K562 (cell line): ENCODE results near the gene ZMIZ1. TPM values are rescaled to one million over a fixed set of nuclear protein-coding genes. Genes with fewer than 3 reads are reported as not detected.

Experiments
- ATAC-seq: fragments of 200-7000 bp; cut with Tn5 transposase; 3 replicates; pipeline ENCODE4 v1.9.1; 2020; ENCODE audit warnings: moderate library complexity
- BruUV-seq: library from RNA; stranded (reverse); fragments of 400-500 nt; replicated peaks from 2 replicates; lab custom pipeline; 2021; lab: Mats Ljungman, UMichigan
- CTCF ChIA-PET: fragments of 300-600 bp; formaldehyde crosslinking; extraction: SDS; loops from one replicate; lab custom pipeline; 2021; ENCODE audit warnings: low intra/inter-chr PET ratio; lab: Yijun Ruan, JAX
- POLR2A ChIA-PET: fragments of 300-600, 350-650 bp; sonication (Branson Sonifier 250); formaldehyde crosslinking; extraction: SDS; loops from one replicate; lab custom pipeline; 2021; ENCODE audit warnings: antibody characterized with exemption, inconsistent platforms; lab: Yijun Ruan, JAX
- DNase-seq, 4 experiments: peaks; one replicate each; pipeline versions ENCODE4 v3.0.0 to v3.0.0-alpha.2; 2011 to 2018; ENCODE audit warnings: low spot score in 3 of 4, mixed read lengths in 3 of 4; ENCODE audit errors: extremely low read depth in 1 of 4
- FAIRE-seq: peaks from 2 replicates; lab custom pipeline; 2011; peaks lifted over from hg19 to GRCh38; lab: Jason Lieb, UNC
- H2AFZ ChIP-seq: 2 replicates; pipeline ENCODE4 v1.6.0; 2011; ENCODE audit warnings: low read depth, low read length, control low read depth, inconsistent platforms
- H3K27ac ChIP-seq: fragments of 200-600 bp; 3 replicates; pipeline ENCODE4 v1.8.0; 2011; ENCODE audit warnings: low read depth, mild to moderate bottlenecking, control low read depth, inconsistent platforms, low read length, moderate library complexity, mixed read lengths; ENCODE audit errors: extremely low read depth
- H3K27me3 ChIP-seq, 2 experiments: fragments of 300-600 bp in 1 of 2; 2 replicates in 1 of 2; 3 replicates in 1 of 2; pipeline versions ENCODE4 v1.6.0 to v1.8.0; 2011; ENCODE audit warnings: inconsistent platforms in 2 of 2, low read length in 2 of 2, mild to moderate bottlenecking in 1 of 2, mixed read lengths in 1 of 2, moderate library complexity in 1 of 2; ENCODE audit not compliant: control insufficient read depth in 2 of 2, insufficient read depth in 2 of 2
- H3K36me3 ChIP-seq: fragments of 300-600 bp; 3 replicates; pipeline ENCODE4 v1.8.0; 2011; ENCODE audit warnings: mild to moderate bottlenecking, low read length, inconsistent platforms; ENCODE audit not compliant: control insufficient read depth, insufficient read depth
- H3K4me1 ChIP-seq, 2 experiments: fragments of 200-600 bp in 1 of 2; replicated peaks in 1 of 2; 2 replicates in 1 of 2; 3 replicates in 1 of 2; pipeline versions ENCODE4 v1.5.1 to v1.8.0; 2011; ENCODE audit warnings: inconsistent platforms in 2 of 2, low read length in 2 of 2, mild to moderate bottlenecking in 1 of 2, mixed read lengths in 1 of 2, moderate library complexity in 1 of 2; ENCODE audit not compliant: control insufficient read depth in 2 of 2, insufficient read depth in 2 of 2
- H3K4me2 ChIP-seq: 2 replicates; pipeline ENCODE4 v1.6.1; 2011; ENCODE audit warnings: low read length, control low read depth, inconsistent platforms, mixed read lengths; ENCODE audit not compliant: insufficient read depth
- H3K4me3 ChIP-seq: fragments of 200-600 bp; sonication (generic), shearing (Covaris generic); 2 replicates; pipeline ENCODE4 v1.5.1; 2016; ENCODE audit warnings: control low read depth, inconsistent platforms
- H3K79me2 ChIP-seq: fragments of 200-600 bp; 3 replicates; pipeline ENCODE4 v1.8.0; 2011; ENCODE audit warnings: low read length, inconsistent platforms; ENCODE audit not compliant: control insufficient read depth, insufficient read depth
- H3K9ac ChIP-seq, 2 experiments: 2 replicates each; pipeline versions ENCODE4 v1.6.0 to v1.6.1; 2011; ENCODE audit warnings: low read depth in 2 of 2, low read length in 2 of 2, control low read depth in 1 of 2, inconsistent platforms in 1 of 2, mild to moderate bottlenecking in 1 of 2, mixed read lengths in 1 of 2; ENCODE audit not compliant: insufficient read depth in 1 of 2
- H3K9me1 ChIP-seq: one replicate; pipeline ENCODE4 v1.6.0; 2011; ENCODE audit warnings: inconsistent platforms, mild to moderate bottlenecking, low read length, moderate library complexity; ENCODE audit not compliant: control insufficient read depth, insufficient read depth
- H3K9me3 ChIP-seq: replicated peaks from 2 replicates; pipeline ENCODE4 v1.5.1; 2011; ENCODE audit warnings: low read depth, low read length, inconsistent platforms; ENCODE audit not compliant: control insufficient read depth, insufficient read depth
- H4K20me1 ChIP-seq: replicated peaks from 2 replicates; pipeline ENCODE4 v1.6.1; 2011; ENCODE audit warnings: low read length, inconsistent platforms, mixed read lengths; ENCODE audit not compliant: control insufficient read depth, insufficient read depth
- KAT8 ChIP-seq: fragments of 450-650 bp; IDR thresholded peaks from 2 replicates; pipeline ENCODE4 v1.6.1; 2016; ENCODE audit warnings: low read depth, mild to moderate bottlenecking
- POLR2G ChIP-seq: fragments of 200-400 bp; formaldehyde crosslinking; IDR thresholded peaks from 2 replicates; pipeline ENCODE4 v1.6.1; 2017; ENCODE audit warnings: low read depth, mild to moderate bottlenecking, antibody characterized with exemption, low read length, moderate library complexity
- RBFOX2 ChIP-seq: fragments of 200-400 bp; formaldehyde crosslinking; IDR thresholded peaks from 2 replicates; pipeline ENCODE4 v1.6.1; 2017; ENCODE audit warnings: low read depth, mild to moderate bottlenecking, low read length, moderate library complexity
- WGBS: fragments of 100-300 bp; shearing (Covaris generic); methylation state at CpG from one replicate; pipeline ENCODE4 v1.1.6; 2016; ENCODE audit warnings: low coverage, mixed read lengths; ENCODE audit not compliant: insufficient coverage; ENCODE audit errors: missing lambda C conversion rate; 5-methylcytosine and 5-hydroxymethylcytosine counted together
- in situ Hi-C: fragments of 300-500 bp; cut with MboI; formaldehyde crosslinking; loops from 4 replicates; pipeline ENCODE4 v1.15.0; 2018; ENCODE audit warnings: inconsistent platforms, mixed read lengths
- intact Hi-C: fragments of 100-400 bp; cut with micrococcal nuclease; formaldehyde crosslinking; loops from 2 replicates; pipeline ENCODE4 v1.14.2; 2022
- polyA plus RNA-seq, 8 experiments: library from polyadenylated mRNA; depleted of rRNA in 4 of 8; stranded (reverse) in 5 of 8; unstranded in 3 of 8; fragments of >200 nt; fragmentation: Nextera tagmentation in 2 of 8; fragmentation: Illumina TruSeq in 1 of 8; extraction: Ambion mirVana in 2 of 8; extraction: Trizol in 1 of 8; gene quantifications; 2 replicates each; pipeline versions ENCODE4 v1.2.1 to v1.2.3, GENCODE V29; 2011 to 2014; ENCODE audit warnings: inconsistent platforms in 1 of 8, missing spikeins in 1 of 8
- total RNA-seq, 7 experiments: library from RNA; depleted of rRNA in 6 of 7; stranded (reverse); fragments of >200 nt in 6 of 7; fragmentation: Illumina TruSeq in 2 of 7; extraction: Trizol in 2 of 7; gene quantifications; 2 replicates each; pipeline versions ENCODE4 v1.2.1 to v1.2.3, GENCODE V29; 2011 to 2021; ENCODE audit warnings: low replicate concordance in 1 of 7
- TF ChIP-seq, protein P1 (sequence below): fragments of 150-350 bp; IDR thresholded peaks from 2 replicates; pipeline ENCODE4 v1.6.1; 2014; ENCODE audit warnings: low read depth, mild to moderate bottlenecking, low read length, borderline replicate concordance
- TF ChIP-seq, protein P2 (sequence below): sonication (generic); formaldehyde crosslinking; IDR thresholded peaks from 2 replicates; pipeline ENCODE4 v1.8.1; 2023; ENCODE audit warnings: mild to moderate bottlenecking, missing genetic modification reagents, moderate library complexity

ZMIZ1 gene
- total and polyA plus RNA-seq, 9 of the 15 experiments (the other 6 are each of a cell fraction or from before 2014, with no cell fraction given) = 1.0 to 37.3 (median 4.3) TPM

DNA sequence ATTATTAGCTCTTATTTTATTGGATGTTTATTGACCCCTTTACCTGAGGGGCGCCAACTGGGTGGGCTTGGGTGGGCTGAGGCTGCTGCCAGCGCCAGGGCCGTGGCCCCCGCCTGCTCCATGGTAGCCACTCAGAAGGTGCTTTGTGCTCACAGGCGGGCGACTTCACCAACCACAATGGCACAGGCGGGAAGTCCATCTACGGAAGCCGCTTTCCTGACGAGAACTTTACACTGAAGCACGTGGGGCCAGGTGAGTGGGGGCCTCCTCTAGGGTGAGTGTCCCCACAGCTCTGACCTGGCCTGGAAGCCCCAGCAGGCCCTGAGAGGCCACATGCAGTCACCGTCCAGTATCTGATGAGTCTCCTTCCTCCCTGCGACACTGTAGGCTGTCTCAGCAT is 282.6 kb downstream of the ZMIZ1 start:
- no peak overlapping the region for H3K27ac ChIP-seq
- no peak overlapping the region for H3K4me2 ChIP-seq
- H3K4me3 ChIP-seq = no peak overlapping the region
- no peak for TF ChIP-seq KAT8
- 0 out of 2 replicates have a peak, but pooled peaks have one; percentile 4 for TF ChIP-seq POLR2G
- ATAC-seq (no peak), FAIRE-seq (no peak), DNase-seq (no peak)
- 98% methylated on average over 11 of the region's 13 CpGs for WGBS
- H3K9me1 ChIP-seq = peaks cover 21% of the 10 kb centered on the region
- BruUV-seq = no TSS peak
- intact Hi-C loops (no loop called here), in situ Hi-C loops (no loop called here)
- peaks cover 39% of the 10 kb centered on the region for H3K79me2 ChIP-seq
- no peak overlapping the region for H2AFZ ChIP-seq
- ChIA-PET POLR2A (interaction anchor here (0.7 to 0.9 kb wide), 2 partner anchors 11 to 42 kb away, joined by 3 read pairs; no protein-coding TSS in a partner anchor), CTCF (no interaction called here)
- peaks cover 77% of the 10 kb centered on the region for H3K36me3 ChIP-seq
- no peaks in the 10 kb centered on the region for H3K27me3 ChIP-seq
- H3K9ac ChIP-seq = 0 out of 4 replicates have a peak overlapping the region, but pooled peaks of 1 of the 2 experiments have one; percentile 21
- H3K9me3 ChIP-seq = no peaks in the 10 kb centered on the region
- H4K20me1 ChIP-seq = peaks cover 25% of the 10 kb centered on the region
- H3K4me1 ChIP-seq = peaks cover 22 to 50% of the 10 kb centered on the region in 2 experiments

DNA sequence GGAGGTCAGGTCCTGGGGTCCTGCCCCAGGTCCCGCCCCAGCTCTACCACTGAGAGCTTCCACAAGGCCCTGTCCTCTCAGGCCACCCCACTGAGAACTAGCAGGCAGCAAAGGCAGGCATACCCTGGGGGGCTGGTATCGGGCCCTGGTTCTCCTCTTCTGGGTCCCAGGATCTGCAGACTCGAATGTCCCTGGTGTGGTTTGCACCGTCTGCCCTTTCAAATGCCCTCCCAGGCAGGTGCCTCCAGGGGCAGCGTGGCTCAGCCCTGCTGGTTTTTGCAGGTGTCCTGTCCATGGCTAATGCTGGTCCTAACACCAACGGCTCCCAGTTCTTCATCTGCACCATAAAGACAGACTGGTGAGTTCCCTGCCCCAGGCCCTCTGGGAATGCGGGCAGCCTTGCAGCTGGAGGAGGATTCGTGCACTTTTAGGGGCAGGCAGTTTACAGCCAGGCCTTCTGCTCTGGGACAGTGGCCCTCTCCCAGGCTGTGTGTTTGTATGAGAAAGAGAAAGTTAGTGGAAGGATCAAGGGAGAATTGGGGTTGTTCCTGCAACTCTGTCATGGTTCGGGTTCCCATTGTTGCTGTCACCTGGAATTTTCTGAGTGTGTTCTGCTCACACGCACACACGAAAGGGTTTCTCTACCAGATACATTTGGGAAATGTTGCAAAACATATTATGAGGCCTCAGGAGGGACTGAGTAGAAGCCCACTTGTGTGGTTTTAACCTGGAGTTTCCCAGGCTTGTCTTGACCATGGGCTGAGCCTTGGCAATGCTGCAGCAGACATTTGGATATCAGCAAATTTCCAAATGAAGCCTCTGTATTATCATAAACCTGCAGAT is 283.5 kb downstream of the ZMIZ1 start:
- CTCF ChIA-PET = no interaction called here
- no peak for FAIRE-seq
- Histone ChIP-seq H3K4me3 (no peak overlapping the region), H2AFZ (no peak overlapping the region), H3K79me2 (peaks cover 39% of the 10 kb centered on the region), H3K27me3 (no peaks in the 10 kb centered on the region), H3K36me3 (peaks cover 77% of the 10 kb centered on the region), H3K9me3 (no peaks in the 10 kb centered on the region), H3K4me2 (no peak overlapping the region), H3K4me1 (peaks cover 18 to 40% of the 10 kb centered on the region in 2 experiments), H3K9ac (no peak overlapping the region), H3K9me1 (peaks cover 21% of the 10 kb centered on the region), H3K27ac (no peak overlapping the region)
- over 99% methylated on average over 11 of the region's 11 CpGs for WGBS
- BruUV-seq = no TSS peak
- intact Hi-C loops = no loop called here
- in situ Hi-C loops = no loop called here
- TF ChIP-seq, protein P1, sequence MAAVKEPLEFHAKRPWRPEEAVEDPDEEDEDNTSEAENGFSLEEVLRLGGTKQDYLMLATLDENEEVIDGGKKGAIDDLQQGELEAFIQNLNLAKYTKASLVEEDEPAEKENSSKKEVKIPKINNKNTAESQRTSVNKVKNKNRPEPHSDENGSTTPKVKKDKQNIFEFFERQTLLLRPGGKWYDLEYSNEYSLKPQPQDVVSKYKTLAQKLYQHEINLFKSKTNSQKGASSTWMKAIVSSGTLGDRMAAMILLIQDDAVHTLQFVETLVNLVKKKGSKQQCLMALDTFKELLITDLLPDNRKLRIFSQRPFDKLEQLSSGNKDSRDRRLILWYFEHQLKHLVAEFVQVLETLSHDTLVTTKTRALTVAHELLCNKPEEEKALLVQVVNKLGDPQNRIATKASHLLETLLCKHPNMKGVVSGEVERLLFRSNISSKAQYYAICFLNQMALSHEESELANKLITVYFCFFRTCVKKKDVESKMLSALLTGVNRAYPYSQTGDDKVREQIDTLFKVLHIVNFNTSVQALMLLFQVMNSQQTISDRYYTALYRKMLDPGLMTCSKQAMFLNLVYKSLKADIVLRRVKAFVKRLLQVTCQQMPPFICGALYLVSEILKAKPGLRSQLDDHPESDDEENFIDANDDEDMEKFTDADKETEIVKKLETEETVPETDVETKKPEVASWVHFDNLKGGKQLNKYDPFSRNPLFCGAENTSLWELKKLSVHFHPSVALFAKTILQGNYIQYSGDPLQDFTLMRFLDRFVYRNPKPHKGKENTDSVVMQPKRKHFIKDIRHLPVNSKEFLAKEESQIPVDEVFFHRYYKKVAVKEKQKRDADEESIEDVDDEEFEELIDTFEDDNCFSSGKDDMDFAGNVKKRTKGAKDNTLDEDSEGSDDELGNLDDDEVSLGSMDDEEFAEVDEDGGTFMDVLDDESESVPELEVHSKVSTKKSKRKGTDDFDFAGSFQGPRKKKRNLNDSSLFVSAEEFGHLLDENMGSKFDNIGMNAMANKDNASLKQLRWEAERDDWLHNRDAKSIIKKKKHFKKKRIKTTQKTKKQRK = no peak
- TF ChIP-seq, protein P2, sequence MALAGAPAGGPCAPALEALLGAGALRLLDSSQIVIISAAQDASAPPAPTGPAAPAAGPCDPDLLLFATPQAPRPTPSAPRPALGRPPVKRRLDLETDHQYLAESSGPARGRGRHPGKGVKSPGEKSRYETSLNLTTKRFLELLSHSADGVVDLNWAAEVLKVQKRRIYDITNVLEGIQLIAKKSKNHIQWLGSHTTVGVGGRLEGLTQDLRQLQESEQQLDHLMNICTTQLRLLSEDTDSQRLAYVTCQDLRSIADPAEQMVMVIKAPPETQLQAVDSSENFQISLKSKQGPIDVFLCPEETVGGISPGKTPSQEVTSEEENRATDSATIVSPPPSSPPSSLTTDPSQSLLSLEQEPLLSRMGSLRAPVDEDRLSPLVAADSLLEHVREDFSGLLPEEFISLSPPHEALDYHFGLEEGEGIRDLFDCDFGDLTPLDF = 0 out of 2 replicates have a peak, but pooled peaks have one; percentile 1
- TF ChIP-seq RBFOX2 = peak; percentile 59
- TF ChIP-seq, all 486 proteins: peak for 2
- POLR2A ChIA-PET = no interaction called here
- ATAC-seq (no peak), DNase-seq (peak in 1 of 4 experiments; percentile 6)
- peaks cover 25% of the 10 kb centered on the region for H4K20me1 ChIP-seq
